Measurements from ENCODE around the gene RBBP6.
"Not testable (repeated sequence)": the region's sequence is repeated elsewhere in the genome, so short reads cannot be mapped to it uniquely, and the experiment has no call there.

Gene RBBP6

GRCh38 chr16:24568392-24568791 lies 29.0 kb downstream of the RBBP6 start:
- no peak overlapping the region for H3K27ac Mint-ChIP-seq
- no peaks in the 10 kb centered on the region for H3K9me3 Mint-ChIP-seq
- H3K4me1 Mint-ChIP-seq (ENCODE audit: low read depth), result no peaks in the 10 kb centered on the region
- H3K4me3 Mint-ChIP-seq, result no peak overlapping the region
- DNase-seq (ENCODE audit: low spot score), result no peak
- H3K27me3 Mint-ChIP-seq (ENCODE audit: low read depth), result no peaks in the 10 kb centered on the region
- peaks cover 83% of the 10 kb centered on the region for H3K36me3 Mint-ChIP-seq (ENCODE audit: low read depth)

- H3K4me3 Mint-ChIP-seq, result no peak overlapping the region
- H3K4me1 Mint-ChIP-seq (ENCODE audit: low read depth), result no peaks in the 10 kb centered on the region
- H3K9me3 Mint-ChIP-seq, result no peaks in the 10 kb centered on the region
- no peak for DNase-seq (ENCODE audit: low spot score)
- H3K27me3 Mint-ChIP-seq (ENCODE audit: low read depth), result no peaks in the 10 kb centered on the region
- H3K36me3 Mint-ChIP-seq (ENCODE audit: low read depth), result peaks cover 67% of the 10 kb centered on the region
- H3K27ac Mint-ChIP-seq, result no peak overlapping the region
Measured at GRCh38 chr16:24571096-24571495, 31.7 kb downstream of the RBBP6 start.

- Mint-ChIP-seq H3K4me3 (no peak overlapping the region), H3K36me3 (ENCODE audit: low read depth) (peaks cover 61% of the 10 kb centered on the region), H3K4me1 (ENCODE audit: low read depth) (no peaks in the 10 kb centered on the region), H3K9me3 (no peaks in the 10 kb centered on the region), H3K27ac (no peak overlapping the region), H3K27me3 (ENCODE audit: low read depth) (no peaks in the 10 kb centered on the region)
- DNase-seq (ENCODE audit: low spot score), result no peak
Measured at GRCh38 chr16:24572069-24572468, 32.7 kb downstream of the RBBP6 start.

GRCh38 chr16:24573141-24573540 lies 33.8 kb downstream of the RBBP6 start:
- H3K4me3 Mint-ChIP-seq, result no peak overlapping the region

GRCh38 chr16:24574515-24575485 lies 35.4 kb downstream of the RBBP6 start:
- peaks cover 33% of the 10 kb centered on the region for H3K36me3 Mint-ChIP-seq (ENCODE audit: low read depth)
- H3K4me3 Mint-ChIP-seq; H3K27ac Mint-ChIP-seq; DNase-seq (ENCODE audit: low spot score); H3K4me1 Mint-ChIP-seq (ENCODE audit: low read depth); H3K9me3 Mint-ChIP-seq; H3K27me3 Mint-ChIP-seq (ENCODE audit: low read depth): not testable (repeated sequence)

More at GRCh38 chr16:24573141-24573540, 33.8 kb downstream of the RBBP6 start:
- H3K4me1 Mint-ChIP-seq (ENCODE audit: low read depth), result no peaks in the 10 kb centered on the region
- DNase-seq (ENCODE audit: low spot score), result no peak
- H3K27ac Mint-ChIP-seq, result no peak overlapping the region
- H3K27me3 Mint-ChIP-seq (ENCODE audit: low read depth), result no peaks in the 10 kb centered on the region
- no peaks in the 10 kb centered on the region for H3K9me3 Mint-ChIP-seq
- H3K36me3 Mint-ChIP-seq (ENCODE audit: low read depth), result peaks cover 50% of the 10 kb centered on the region

GRCh38 chr16:24575791-24576190 lies 36.4 kb downstream of the RBBP6 start:
- H3K4me1 Mint-ChIP-seq (ENCODE audit: low read depth); H3K27me3 Mint-ChIP-seq (ENCODE audit: low read depth); H3K4me3 Mint-ChIP-seq; H3K9me3 Mint-ChIP-seq; DNase-seq (ENCODE audit: low spot score); H3K27ac Mint-ChIP-seq: not testable (repeated sequence)
- H3K36me3 Mint-ChIP-seq (ENCODE audit: low read depth), result peaks cover 24% of the 10 kb centered on the region

- peaks cover 11% of the 10 kb centered on the region for H3K36me3 Mint-ChIP-seq (ENCODE audit: low read depth)
- no peaks in the 10 kb centered on the region for H3K9me3 Mint-ChIP-seq
- no peak overlapping the region for H3K4me3 Mint-ChIP-seq
- peaks cover 5% of the 10 kb centered on the region for H3K27me3 Mint-ChIP-seq (ENCODE audit: low read depth)
- DNase-seq (ENCODE audit: low spot score), result no peak
- H3K4me1 Mint-ChIP-seq (ENCODE audit: low read depth), result no peaks in the 10 kb centered on the region
- H3K27ac Mint-ChIP-seq, result no peak overlapping the region
Measured at GRCh38 chr16:24577167-24577566, 37.8 kb downstream of the RBBP6 start.

GRCh38 chr16:24580665-24581064 lies 41.3 kb downstream of the RBBP6 start:
- Mint-ChIP-seq H3K4me1 (ENCODE audit: low read depth) (peaks cover 3% of the 10 kb centered on the region), H3K36me3 (ENCODE audit: low read depth) (no peaks in the 10 kb centered on the region), H3K4me3 (no peak overlapping the region), H3K27me3 (ENCODE audit: low read depth) (peaks cover 8% of the 10 kb centered on the region), H3K9me3 (no peaks in the 10 kb centered on the region), H3K27ac (no peak overlapping the region)
- DNase-seq (ENCODE audit: low spot score), result no peak

GRCh38 chr16:24583494-24583893 lies 44.1 kb downstream of the RBBP6 start:
- DNase-seq (ENCODE audit: low spot score), result no peak
- no peaks in the 10 kb centered on the region for H3K9me3 Mint-ChIP-seq
- H3K4me1 Mint-ChIP-seq (ENCODE audit: low read depth), result peaks cover 3% of the 10 kb centered on the region
- peaks cover 8% of the 10 kb centered on the region for H3K27me3 Mint-ChIP-seq (ENCODE audit: low read depth)
- no peak overlapping the region for H3K4me3 Mint-ChIP-seq
- H3K27ac Mint-ChIP-seq, result no peak overlapping the region
- no peaks in the 10 kb centered on the region for H3K36me3 Mint-ChIP-seq (ENCODE audit: low read depth)

GRCh38 chr16:24589997-24590396 lies 50.6 kb downstream of the RBBP6 start:
- no peak overlapping the region for H3K27ac Mint-ChIP-seq
- peaks cover 2% of the 10 kb centered on the region for H3K27me3 Mint-ChIP-seq (ENCODE audit: low read depth)
- H3K4me1 Mint-ChIP-seq (ENCODE audit: low read depth), result peaks cover 3% of the 10 kb centered on the region
- no peaks in the 10 kb centered on the region for H3K9me3 Mint-ChIP-seq
- no peak for DNase-seq (ENCODE audit: low spot score)
- H3K36me3 Mint-ChIP-seq (ENCODE audit: low read depth), result no peaks in the 10 kb centered on the region
- no peak overlapping the region for H3K4me3 Mint-ChIP-seq

GRCh38 chr16:24598777-24599437 lies 59.5 kb downstream of the RBBP6 start:
- Mint-ChIP-seq H3K27me3 (ENCODE audit: low read depth) (peaks cover 28% of the 10 kb centered on the region), H3K36me3 (ENCODE audit: low read depth) (no peaks in the 10 kb centered on the region), H3K9me3 (no peaks in the 10 kb centered on the region), H3K27ac (no peak overlapping the region), H3K4me1 (ENCODE audit: low read depth) (no peaks in the 10 kb centered on the region), H3K4me3 (no peak overlapping the region)
- DNase-seq (ENCODE audit: low spot score), result no peak

GRCh38 chr16:24609417-24609739 lies 70.0 kb downstream of the RBBP6 start:
- Mint-ChIP-seq H3K27ac (no peak overlapping the region), H3K36me3 (ENCODE audit: low read depth) (no peaks in the 10 kb centered on the region), H3K9me3 (no peaks in the 10 kb centered on the region), H3K4me3 (no peak overlapping the region), H3K4me1 (ENCODE audit: low read depth) (peaks cover 6% of the 10 kb centered on the region), H3K27me3 (ENCODE audit: low read depth) (peaks cover 46% of the 10 kb centered on the region)
- DNase-seq (ENCODE audit: low spot score), result no peak

GRCh38 chr16:24609740-24610415 lies 70.5 kb downstream of the RBBP6 start:
- Mint-ChIP-seq H3K4me3 (no peak overlapping the region), H3K27me3 (ENCODE audit: low read depth) (peaks cover 46% of the 10 kb centered on the region), H3K9me3 (no peaks in the 10 kb centered on the region), H3K4me1 (ENCODE audit: low read depth) (peaks cover 6% of the 10 kb centered on the region), H3K36me3 (ENCODE audit: low read depth) (no peaks in the 10 kb centered on the region), H3K27ac (no peak overlapping the region)
- no peak for DNase-seq (ENCODE audit: low spot score)

GRCh38 chr16:24610416-24610755 lies 71.0 kb downstream of the RBBP6 start:
- DNase-seq (ENCODE audit: low spot score), result no peak
- no peak overlapping the region for H3K4me3 Mint-ChIP-seq
- H3K4me1 Mint-ChIP-seq (ENCODE audit: low read depth), result peaks cover 6% of the 10 kb centered on the region
- H3K36me3 Mint-ChIP-seq (ENCODE audit: low read depth), result no peaks in the 10 kb centered on the region
- H3K27me3 Mint-ChIP-seq (ENCODE audit: low read depth), result peaks cover 48% of the 10 kb centered on the region
- no peak overlapping the region for H3K27ac Mint-ChIP-seq
- no peaks in the 10 kb centered on the region for H3K9me3 Mint-ChIP-seq
